GM19351 (cell line): ENCODE measurements around the gene GH1.
"Not testable (repeated sequence)": the region's sequence is repeated elsewhere in the genome, so short reads cannot be mapped to it uniquely, and the experiment has no call there.

ENCODE experiments used
- ATAC-seq: cut with Tn5 transposase; IDR thresholded peaks from one replicate; pipeline ENCODE4 v1.9.1; 2021; ENCODE audit warnings: mild to moderate bottlenecking, moderate library complexity; ENCODE audit not compliant: unreplicated experiment

Gene GH1

GRCh38 chr17:63869491-63870291 lies 48.9 kb downstream of the GH1 start:
- ATAC-seq: not testable (repeated sequence)
